HG03064 (cell line): Measurements from ENCODE around the gene ALG6.
"Not testable (repeated sequence)": the region's sequence is repeated elsewhere in the genome, so short reads cannot be mapped to it uniquely, and the experiment has no call there.

ENCODE experiments used
- ATAC-seq: cut with Tn5 transposase; IDR thresholded peaks from one replicate; pipeline ENCODE4 v1.9.1; 2021; ENCODE audit warnings: low read depth; ENCODE audit not compliant: unreplicated experiment

ALG6 gene

DNA sequence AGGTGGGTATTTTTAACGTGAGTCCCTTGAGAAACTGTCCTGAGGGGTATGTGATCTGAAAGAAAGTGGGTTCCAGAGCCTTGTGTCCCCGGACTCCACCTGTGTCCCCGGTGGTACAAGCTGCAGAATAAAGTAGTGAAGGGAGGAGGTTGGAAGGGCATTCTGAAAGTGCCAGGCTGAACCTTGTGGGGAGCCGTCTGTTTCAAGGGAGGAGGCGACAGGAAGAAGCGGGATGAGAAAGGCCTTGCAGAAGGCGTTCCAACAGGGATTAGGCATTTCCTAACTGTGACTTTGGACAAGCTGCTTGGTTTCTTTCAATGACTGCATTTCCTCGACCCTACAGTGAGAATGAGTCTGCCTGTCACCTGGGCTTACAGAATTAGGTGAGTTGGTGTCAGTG is 39.3 kb upstream of the ALG6 start:
- no peak for ATAC-seq

DNA sequence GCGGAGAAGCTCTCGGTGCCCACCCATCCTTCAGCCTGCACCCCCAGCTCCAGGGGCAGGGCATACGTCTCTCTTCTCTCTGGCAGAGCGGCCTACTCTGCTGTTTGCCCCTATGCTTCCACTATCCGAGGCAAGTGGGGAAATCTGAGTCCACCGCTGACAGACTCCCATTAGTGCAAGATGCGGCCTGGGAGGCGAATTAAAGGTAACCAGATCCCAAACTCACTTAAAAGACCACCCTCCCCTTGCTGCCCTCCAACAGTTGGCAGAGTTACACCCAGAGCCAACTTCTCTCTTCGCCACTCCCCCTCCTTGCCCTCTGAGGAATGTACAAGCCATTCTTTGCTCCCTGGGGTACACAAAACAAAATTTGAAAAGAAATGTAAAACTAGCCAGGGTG is 38.6 kb upstream of the ALG6 start:
- ATAC-seq = no peak

DNA sequence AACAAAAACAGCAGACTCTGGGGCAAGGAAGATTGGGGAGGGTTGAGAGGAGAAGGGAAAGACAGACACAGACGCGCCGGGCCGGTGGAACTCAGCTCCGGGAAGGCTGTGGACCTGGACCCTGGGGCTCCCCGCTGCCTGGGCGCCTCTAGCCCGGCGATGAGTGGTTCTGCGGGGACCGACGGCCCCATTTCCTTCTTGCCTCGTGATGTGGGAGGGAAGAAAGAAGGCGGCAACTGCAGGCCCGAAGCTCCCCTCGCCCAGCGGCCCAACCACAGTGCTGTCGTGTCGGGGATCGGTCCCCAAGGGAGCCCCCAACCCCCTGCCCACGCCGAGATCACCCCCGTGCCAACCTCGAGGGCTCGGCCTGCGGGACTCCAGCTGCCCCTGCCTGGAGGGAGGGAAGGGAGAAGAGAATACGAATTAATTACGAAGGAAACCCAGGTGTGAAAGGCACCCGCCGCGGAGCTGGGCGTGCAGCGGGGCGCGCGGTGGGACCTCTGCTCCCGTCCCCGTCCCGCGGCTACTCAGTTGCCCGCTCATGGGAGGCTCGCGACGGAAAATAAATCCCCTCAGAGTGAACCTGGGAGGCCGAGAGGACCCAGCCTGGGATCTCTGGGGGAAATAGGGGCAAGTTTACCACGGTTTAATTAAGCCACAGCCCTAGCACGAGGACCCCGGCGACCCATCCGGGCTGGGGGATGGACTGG is 37.7 kb upstream of the ALG6 start:
- ATAC-seq = no peak

DNA sequence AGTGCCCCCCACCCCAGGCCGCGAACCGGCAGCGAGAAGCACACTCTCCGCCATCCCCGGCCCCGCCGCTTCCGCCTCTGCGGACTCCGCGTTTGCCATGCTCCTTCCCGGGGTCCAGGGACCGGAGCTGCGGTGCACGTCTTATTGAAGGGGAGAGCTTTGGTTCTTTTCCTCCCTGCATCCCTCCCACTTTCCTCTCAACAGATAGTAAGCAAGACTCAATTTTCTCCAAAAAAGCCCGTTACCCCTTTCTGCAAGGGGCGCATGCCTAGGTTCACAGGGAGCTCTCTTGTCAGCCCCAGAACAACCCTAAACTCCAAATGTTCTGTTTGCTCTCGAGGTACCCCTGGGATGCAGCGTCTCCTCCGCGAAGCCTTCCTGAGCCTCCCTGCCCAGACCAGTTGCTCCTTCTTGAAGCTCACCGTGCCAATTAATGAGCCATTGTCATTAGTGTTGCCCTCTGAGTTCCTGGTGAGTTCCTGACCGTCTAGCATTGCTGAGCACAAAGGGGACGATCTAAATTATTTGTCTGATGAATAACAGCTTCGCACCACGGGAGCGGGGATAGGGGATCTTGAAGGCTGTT is 37.0 kb upstream of the ALG6 start:
- ATAC-seq = no peak

DNA sequence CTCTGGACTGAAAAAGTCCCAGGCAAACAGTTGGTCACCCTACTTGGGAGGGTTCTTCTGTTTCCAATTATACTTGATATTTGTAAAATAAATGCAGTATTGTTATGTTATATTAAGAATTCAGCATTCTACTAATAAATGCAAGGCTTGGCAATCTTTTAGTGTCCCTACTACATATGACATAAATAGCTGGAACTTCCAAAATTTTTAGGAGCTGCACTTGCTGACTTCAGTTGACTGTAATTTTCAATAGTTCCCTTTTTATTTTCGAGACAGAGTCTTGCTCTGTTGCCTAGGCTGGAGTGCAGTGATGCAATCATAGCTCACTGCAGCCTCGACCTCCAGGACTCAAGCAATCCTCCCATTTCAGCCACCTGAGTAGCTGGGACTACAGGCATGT is 25.0 kb upstream of the ALG6 start:
- no peak for ATAC-seq

DNA sequence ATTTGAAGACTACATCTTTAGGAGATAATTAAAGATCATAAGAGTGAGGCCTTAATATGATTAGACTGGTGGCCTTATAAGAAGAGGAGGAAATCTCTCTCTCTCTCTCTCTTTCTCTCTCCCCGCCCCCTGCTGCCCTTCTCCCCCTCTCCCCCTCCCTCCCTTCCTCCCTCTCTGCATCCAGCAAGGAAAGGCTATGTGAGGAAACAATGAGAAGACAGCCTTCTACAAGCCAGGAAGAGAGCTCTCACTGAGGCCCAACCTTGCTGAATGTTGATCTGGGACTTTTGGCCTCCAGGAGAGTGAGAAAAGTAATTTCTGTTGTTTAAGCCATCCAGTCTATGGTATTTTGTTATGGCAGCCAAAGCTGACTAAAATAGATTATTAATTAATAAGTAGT is 23.5 kb upstream of the ALG6 start:
- ATAC-seq = no peak

DNA sequence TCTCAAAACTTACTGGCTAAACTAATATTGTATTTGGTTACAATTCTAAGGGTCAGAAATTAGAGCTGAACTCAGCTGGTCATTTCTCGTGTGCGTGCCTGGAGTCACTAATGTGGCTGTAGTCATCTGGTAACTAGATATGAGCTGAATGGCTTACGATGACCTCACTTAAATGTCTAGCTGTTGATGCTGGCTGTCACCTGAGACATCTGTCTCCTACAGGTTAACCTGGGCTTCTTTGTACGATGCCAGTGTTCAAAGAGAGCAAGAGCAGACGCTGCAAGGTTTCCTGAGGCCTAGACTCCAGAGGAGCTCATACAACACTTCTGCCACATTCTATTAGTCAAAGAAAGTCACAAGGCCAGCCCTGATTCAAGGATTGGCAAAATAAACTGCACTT is 17.1 kb upstream of the ALG6 start:
- no peak for ATAC-seq

DNA sequence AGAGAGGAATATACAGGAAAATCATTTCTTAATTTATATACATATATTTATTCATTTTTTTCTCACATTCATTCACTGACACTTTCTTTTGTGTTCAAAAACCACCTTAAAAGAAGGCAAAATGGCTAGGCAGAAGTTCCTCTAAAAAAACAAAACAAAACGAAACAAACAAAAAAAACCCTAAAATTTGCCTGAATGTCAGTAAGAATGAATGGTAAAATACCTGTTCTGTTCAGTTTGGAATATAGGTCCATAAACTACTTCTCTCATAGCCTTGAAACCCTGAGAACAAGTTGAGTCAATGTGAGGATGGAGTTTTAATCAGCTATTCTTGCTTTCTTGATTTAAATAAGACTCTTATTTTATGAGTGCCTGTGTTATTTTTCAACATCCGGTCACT is 14.7 kb upstream of the ALG6 start:
- ATAC-seq = no peak

DNA sequence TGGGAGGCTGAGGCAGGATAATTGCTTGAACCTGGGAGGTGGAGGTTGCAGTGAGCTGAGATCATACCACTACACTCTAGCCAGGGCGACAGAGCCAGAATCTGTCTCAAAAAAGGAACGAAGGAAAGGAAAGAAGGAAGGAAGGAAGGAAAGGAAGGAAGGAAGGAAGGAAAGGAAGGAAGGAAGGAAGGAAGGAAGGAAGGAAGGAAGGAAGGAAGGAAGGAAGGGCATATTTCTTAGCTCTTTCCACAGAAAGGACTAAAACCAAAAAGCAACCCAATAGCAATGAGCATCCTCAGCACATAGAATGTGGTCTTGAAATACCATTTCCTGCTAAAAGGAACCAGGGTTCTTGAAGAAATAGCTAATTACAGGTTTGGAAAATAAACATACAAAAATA is 11.2 kb upstream of the ALG6 start:
- ATAC-seq = not testable (repeated sequence)

DNA sequence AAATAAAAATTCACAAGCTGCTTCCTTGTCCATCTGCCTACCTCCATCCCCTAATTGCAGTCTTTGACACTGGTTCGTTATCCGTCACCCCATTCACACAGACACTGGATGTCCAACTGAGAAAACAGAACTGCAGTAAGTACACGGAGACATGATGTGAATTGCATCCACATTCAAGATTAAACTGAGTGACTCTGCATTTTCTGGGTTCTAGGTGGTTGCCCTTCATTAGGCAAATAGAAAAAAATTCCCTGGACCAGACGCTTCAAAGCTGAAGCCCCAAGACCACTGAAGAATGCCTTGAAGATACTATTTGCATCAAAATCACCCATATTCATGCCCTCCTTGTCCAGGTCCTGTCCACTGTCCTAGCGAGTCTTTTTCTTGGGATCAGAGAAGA is 7.9 kb upstream of the ALG6 start:
- ATAC-seq = no peak

DNA sequence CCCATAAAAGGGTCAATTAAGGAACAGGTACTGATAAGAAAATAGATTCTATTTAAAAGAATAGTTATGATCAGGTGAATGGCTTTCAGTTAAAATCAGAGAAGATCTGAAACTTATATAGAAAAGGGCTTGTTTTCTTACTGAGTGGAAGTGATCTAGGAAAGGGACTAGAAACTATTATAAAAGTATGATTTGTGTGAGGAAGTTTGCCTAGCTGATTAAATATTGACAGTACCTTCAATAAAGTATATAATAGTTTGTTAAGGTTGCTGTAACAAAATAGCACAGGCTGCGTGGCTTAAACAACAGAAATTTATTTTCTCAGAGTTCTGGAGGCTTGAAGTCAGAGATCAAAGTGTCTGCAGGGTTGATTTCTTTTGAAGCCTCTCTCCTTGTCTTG is 5.4 kb upstream of the ALG6 start:
- ATAC-seq = no peak

DNA sequence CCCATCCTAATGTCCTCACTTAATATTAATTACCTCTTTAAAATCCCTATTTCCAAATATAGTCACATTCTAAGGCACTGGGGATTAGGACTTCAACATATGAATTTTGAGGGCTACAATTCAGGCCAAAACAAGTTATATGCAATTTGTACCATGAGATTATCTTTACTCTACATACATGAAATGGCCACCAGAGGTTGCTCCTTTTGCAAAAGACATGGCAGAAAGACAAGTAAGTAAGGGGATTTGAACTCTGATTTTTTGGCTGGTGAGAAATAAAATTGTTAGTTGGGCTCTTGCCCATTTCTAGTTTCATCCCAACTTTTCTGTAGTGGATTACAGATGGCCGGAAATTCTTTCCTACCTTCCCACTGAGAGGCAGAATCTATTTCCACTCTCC is 4.8 kb upstream of the ALG6 start:
- no peak for ATAC-seq

DNA sequence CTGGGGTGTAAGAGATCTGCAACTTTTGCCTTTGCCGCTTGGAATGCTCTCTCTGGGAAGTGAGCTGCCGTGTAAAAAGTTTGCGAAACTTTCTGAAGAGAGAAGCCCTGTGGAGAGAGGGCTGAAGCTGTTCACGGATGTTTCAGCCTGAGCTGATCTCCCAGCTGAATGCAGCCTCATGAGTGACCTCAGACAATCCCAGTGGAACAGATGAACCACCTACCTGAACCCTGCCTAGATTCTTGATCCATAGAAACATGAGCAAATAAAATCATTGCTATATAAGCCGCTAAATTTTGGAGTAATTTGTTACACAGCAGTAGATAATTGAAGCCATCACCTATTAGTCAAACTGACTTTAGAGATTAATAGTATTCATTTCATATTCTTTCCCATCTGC is 4.4 kb upstream of the ALG6 start:
- ATAC-seq = no peak

DNA sequence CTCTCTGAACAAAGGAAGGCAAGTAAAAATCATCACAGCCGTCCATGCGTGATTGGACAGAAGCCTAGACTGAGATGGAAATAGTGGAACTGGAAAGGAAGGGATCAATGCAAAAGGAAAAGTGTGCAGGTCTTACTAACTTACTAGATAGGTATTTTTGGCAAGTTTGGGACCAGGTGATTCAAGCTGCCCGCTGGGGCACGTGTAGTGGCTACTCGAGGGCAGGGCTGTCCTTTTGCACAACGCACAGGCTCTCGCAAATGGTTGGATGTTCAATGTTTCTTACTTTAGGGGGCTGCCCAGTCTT is 566 bp upstream of the ALG6 start:
- no peak for ATAC-seq

DNA sequence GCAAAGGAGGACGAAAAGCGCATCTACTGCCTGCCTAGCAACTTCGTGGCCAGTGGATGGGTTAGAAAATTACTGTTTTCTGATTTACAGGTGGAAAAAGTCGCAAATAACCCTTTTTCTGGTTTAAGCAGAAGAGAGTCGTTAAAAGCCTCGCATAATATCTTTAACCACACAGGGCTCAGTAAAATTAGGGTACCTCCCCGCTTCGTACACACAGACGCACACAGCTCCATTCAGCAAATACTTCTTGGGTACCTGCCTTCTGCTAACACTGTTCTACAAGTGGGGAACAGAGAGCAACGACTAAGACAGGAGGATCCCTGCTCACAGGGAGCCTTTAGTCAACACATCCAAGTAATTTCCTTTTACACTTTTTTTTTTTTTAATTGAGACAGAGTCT is 704 bp downstream of the ALG6 start:
- no peak for ATAC-seq

DNA sequence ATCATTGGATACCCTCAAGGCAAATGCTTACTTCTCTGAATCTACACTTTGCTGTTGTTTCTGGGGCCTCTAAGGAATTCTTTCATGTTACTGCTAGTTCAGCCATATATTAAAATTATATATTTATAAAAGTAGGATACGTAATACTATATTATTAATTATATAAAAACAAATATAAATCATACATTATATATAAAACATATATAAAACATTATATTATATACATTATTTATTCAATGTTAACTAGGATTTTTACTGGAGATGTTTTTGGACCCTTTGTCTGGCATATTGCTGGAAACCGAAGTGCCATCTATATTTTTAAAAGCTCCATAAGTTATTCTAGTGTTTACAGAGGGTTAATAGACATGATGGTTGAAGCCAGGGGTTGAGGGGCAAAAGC is 12.2 kb downstream of the ALG6 start:
- ATAC-seq = no peak

DNA sequence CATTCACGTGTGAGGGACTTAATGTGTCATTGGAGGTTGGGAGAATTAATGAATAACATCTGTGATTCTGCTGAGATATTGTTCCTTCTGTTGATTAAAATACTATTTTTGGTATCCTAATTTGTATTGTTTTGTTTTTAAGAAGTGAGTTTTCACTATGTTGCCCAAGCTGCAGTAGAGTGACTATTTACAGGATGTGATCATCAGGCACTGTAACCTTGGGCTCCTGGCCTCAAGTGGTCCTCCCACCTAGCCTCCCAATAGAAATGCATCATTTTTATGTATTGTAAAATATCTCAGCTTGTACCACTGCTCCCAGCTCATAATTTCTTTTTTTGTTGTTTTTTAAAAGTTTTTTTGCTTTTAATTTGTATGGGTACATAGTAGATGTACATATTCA is 14.3 kb downstream of the ALG6 start:
- no peak for ATAC-seq

DNA sequence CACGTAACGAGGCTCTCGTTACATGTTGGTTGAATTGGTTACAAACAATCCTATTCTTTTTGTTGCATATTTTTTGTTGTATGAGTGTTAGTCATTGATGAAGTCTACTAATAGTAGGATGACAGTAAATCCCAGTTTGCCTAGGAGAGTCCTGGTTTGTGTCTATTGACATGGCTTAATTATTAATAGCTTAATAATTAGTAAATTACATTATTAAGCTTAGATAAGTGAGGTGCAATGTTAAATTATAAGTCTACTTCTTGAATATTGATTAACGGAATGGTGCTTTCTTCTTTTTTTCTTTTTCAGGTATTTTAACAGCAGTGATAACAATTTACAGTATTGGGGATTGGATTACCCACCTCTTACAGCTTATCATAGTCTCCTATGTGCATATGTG is 34.5 kb downstream of the ALG6 start:
- no peak for ATAC-seq

DNA sequence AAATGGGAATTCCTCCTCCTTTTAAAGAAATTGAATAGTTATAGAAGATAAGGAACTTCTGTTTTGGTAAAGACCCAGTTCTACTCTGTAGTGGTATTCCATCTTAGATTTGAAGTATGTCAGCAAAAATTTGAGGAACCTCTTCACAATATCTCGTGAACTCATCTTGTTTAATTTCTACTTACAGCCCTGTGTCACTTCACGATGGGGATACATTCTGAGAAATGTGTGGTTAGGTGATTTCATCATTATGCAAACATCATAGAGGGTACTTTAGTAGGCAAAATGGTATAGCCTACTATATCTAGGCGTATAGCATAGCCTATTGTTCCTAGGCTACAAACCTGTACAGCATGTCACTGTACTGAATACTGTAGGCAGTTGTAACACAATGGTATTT is 36.0 kb downstream of the ALG6 start:
- ATAC-seq = no peak

DNA sequence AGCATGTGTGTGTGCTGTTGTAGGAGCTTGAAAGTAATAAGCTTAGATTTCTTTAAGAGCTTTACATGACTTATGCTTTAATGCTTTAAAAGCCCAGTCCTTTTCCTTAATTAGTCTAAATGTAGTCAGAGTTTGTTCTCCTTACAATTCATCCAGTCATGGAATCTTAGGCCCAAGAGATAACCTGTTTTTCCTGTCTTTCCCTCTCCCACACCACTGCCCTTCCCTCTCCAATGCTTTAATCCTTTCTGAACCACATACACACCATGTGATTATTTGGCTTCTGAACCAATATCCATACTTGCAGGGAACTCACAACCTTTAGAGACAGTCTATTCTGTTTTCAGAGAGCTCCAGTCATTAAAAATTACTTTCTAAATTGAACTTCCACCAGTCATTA is 37.6 kb downstream of the ALG6 start:
- ATAC-seq = no peak

DNA sequence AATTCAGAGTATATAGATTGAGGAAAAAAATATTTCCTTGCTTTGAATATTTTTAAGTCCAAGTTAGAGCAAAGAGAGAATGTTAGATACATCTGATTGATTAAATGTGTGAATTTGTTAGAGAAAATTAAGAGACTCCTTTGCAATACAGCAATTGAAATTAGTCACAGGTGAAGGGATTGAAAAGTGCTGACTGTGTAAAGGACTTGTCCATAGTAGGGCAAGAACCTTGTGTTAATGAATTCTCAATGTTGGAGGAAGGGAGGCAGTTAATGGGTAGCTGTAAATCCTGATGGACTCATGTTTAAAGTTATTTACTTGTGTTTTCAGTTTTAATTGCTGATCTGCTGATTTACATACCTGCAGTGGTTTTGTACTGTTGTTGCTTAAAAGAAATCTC is 38.6 kb downstream of the ALG6 start:
- no peak for ATAC-seq

DNA sequence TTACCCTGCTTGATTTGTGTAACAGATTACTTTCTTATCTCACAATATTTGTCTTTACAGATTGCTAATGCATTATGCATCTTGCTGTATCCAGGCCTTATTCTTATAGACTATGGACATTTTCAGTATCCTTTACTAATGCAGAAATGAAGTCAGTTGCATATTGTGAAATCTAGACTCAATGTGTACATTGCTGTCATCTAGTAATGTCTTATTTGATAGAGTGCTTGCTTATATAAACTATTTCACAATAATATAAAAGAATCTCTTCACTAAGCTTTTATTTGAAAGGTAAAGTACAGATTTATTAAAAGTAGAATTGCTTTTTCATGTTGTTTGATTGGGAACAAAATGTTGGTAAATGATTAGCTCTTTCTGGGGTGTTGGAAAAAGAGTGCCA is 39.6 kb downstream of the ALG6 start:
- no peak for ATAC-seq

DNA sequence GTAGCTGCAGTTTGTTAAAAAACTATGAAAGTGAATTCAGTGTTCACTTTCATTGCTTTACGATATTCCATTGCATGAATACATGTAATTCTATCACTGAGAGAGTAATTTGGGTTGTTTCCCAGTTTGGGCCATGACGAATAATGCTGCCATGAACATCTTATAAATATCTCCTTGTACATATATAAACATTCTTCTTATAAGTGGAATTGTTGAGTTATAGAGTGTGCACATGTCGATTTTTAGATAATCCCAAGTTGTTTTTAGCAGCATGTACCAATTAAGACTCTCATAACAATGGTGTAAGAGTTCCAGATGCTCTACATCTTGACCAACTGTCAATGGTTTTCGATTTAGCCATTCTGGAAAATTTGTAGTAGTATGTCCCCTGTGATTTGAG is 40.9 kb downstream of the ALG6 start:
- ATAC-seq = no peak
